ENCODE data around the gene RAB27A. TPM values are rescaled to one million over a fixed set of nuclear protein-coding genes. Genes with fewer than 3 reads are reported as not detected.

The RAB27A gene
- total and polyA plus RNA-seq, 9 of the 15 experiments (the other 6 are each of a cell fraction or from before 2014, with no cell fraction given) = 31.5 to 171 (median 80.4) TPM

DNA sequence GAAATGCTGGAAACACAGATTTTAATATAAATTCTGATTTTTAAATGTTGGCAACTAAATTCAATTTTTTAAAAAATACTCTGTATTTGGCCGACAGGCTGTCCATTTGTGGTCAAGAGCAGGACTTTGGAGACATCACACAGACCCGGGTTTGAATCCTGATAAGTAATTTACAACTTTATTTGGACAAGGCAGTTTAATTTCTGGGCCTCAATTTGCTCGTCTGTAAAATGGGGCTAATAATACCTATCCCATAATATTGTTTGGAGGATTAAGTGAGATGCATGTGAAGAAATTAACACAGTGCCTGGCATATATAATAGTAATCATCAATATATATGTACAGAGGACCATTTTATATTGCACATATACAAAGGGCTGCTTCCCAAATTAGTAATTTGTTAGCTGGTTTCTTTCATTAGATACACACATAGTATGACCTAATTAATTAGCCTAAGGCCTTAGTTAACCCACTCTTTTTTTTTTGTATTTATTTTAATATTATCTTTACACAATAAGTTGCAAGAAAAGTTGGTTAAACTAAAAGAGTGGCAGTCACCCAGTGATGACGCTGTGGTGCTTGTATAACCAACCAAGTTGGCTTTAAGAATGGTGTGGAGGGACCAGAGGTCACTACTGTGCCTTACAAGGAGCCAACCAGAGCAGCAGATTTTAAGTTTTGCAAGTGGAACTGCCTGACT lies 30.1 kb upstream of the RAB27A start (continued):
- TF ChIP-seq SAFB2 (IDR thresholded peaks at IDR 0.05; ENCODE audit: borderline replicate concordance, low read depth, low read length, severe bottlenecking) = no peak
- TF ChIP-seq C11orf30 (IDR thresholded peaks at IDR 0.05; ENCODE audit: low read depth) = peak; percentile 45
- TF ChIP-seq SMARCA5 (IDR thresholded peaks at IDR 0.05) = peak; percentile 91
- TF ChIP-seq GTF2E2 (tag; IDR thresholded peaks at IDR 0.05) = 0 out of 2 replicates have a peak, but pooled peaks have one; percentile 23
- no peak for TF ChIP-seq FIP1L1 (IDR thresholded peaks at IDR 0.05; ENCODE audit: low read depth, low read length, poor library complexity, severe bottlenecking)
- no peak for TF ChIP-seq XRCC4 (IDR thresholded peaks at IDR 0.05; ENCODE audit: extremely low read depth, insufficient read depth, insufficient read length)
- peak; percentile 74; the same call in 1 of the 2 replicates for TF ChIP-seq HDGF (IDR thresholded peaks at IDR 0.05)
- no peak for TF ChIP-seq ZNF699 (CRISPR knock-in tag; IDR thresholded peaks at IDR 0.05; ENCODE audit: insufficient replicate concordance)
- TF ChIP-seq, protein P1, sequence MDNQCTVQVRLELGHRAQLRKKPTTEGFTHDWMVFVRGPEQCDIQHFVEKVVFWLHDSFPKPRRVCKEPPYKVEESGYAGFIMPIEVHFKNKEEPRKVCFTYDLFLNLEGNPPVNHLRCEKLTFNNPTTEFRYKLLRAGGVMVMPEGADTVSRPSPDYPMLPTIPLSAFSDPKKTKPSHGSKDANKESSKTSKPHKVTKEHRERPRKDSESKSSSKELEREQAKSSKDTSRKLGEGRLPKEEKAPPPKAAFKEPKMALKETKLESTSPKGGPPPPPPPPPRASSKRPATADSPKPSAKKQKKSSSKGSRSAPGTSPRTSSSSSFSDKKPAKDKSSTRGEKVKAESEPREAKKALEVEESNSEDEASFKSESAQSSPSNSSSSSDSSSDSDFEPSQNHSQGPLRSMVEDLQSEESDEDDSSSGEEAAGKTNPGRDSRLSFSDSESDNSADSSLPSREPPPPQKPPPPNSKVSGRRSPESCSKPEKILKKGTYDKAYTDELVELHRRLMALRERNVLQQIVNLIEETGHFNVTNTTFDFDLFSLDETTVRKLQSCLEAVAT (IDR thresholded peaks at IDR 0.05) = no peak
- TF ChIP-seq, protein P2, sequence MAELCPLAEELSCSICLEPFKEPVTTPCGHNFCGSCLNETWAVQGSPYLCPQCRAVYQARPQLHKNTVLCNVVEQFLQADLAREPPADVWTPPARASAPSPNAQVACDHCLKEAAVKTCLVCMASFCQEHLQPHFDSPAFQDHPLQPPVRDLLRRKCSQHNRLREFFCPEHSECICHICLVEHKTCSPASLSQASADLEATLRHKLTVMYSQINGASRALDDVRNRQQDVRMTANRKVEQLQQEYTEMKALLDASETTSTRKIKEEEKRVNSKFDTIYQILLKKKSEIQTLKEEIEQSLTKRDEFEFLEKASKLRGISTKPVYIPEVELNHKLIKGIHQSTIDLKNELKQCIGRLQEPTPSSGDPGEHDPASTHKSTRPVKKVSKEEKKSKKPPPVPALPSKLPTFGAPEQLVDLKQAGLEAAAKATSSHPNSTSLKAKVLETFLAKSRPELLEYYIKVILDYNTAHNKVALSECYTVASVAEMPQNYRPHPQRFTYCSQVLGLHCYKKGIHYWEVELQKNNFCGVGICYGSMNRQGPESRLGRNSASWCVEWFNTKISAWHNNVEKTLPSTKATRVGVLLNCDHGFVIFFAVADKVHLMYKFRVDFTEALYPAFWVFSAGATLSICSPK (IDR thresholded peaks at IDR 0.05; ENCODE audit: borderline replicate concordance) = no peak
- no peak for TF ChIP-seq ZNF212 (CRISPR knock-in tag; IDR thresholded peaks at IDR 0.05)
- TF ChIP-seq NCOR1 (IDR thresholded peaks at IDR 0.05) = no peak
- peak; percentile 37 for TF ChIP-seq PHF20 (IDR thresholded peaks at IDR 0.05; ENCODE audit: partially characterized antibody)
- TF ChIP-seq CREM (IDR thresholded peaks at IDR 0.05; ENCODE audit: low read depth) = peak; percentile 90
- TF ChIP-seq, protein P3, sequence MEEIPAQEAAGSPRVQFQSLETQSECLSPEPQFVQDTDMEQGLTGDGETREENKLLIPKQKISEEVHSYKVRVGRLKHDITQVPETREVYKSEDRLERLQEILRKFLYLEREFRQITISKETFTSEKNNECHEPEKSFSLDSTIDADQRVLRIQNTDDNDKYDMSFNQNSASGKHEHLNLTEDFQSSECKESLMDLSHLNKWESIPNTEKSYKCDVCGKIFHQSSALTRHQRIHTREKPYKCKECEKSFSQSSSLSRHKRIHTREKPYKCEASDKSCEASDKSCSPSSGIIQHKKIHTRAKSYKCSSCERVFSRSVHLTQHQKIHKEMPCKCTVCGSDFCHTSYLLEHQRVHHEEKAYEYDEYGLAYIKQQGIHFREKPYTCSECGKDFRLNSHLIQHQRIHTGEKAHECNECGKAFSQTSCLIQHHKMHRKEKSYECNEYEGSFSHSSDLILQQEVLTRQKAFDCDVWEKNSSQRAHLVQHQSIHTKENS (CRISPR knock-in tag; IDR thresholded peaks at IDR 0.05) = no peak
- no peak for TF ChIP-seq ZNF143 (CRISPR knock-in tag; IDR thresholded peaks at IDR 0.05)
- TF ChIP-seq CREB1 (IDR thresholded peaks at IDR 0.05) = peak; percentile 86
- no peak for TF ChIP-seq CREB1 (CRISPR knock-in tag; IDR thresholded peaks at IDR 0.05)
- TF ChIP-seq ZNF316 (IDR thresholded peaks at IDR 0.05) = no peak
- TF ChIP-seq, protein P4, sequence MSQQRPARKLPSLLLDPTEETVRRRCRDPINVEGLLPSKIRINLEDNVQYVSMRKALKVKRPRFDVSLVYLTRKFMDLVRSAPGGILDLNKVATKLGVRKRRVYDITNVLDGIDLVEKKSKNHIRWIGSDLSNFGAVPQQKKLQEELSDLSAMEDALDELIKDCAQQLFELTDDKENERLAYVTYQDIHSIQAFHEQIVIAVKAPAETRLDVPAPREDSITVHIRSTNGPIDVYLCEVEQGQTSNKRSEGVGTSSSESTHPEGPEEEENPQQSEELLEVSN (IDR thresholded peaks at IDR 0.05; ENCODE audit: borderline replicate concordance in 1 of 2, extremely low read depth in 1 of 2, insufficient read depth in 1 of 2, insufficient read length in 1 of 2, low read depth in 1 of 2, low read length in 1 of 2, poor library complexity in 1 of 2, severe bottlenecking in 1 of 2) = no peak
- TF ChIP-seq POLR2AphosphoS5 (IDR thresholded peaks at IDR 0.05; ENCODE audit: control insufficient read depth, insufficient read depth, low read depth, low read length) = no peak
- TF ChIP-seq SIRT6 (IDR thresholded peaks at IDR 0.05; ENCODE audit: low read depth, low read length) = no peak
